Measurements from ENCODE around the gene MMS19.

Gene MMS19

GRCh38 chr10:97500297-97500575 lies 2.0 kb upstream of the MMS19 start:
- H3K4me3 ChIP-seq (ENCODE audit: low read depth, low read length), result peak overlapping the region; percentile 99

GRCh38 chr10:97499561-97500296 lies 1.5 kb upstream of the MMS19 start:
- H3K4me3 ChIP-seq (ENCODE audit: low read depth, low read length), result peak overlapping the region; percentile 99
- TF ChIP-seq, protein P1, sequence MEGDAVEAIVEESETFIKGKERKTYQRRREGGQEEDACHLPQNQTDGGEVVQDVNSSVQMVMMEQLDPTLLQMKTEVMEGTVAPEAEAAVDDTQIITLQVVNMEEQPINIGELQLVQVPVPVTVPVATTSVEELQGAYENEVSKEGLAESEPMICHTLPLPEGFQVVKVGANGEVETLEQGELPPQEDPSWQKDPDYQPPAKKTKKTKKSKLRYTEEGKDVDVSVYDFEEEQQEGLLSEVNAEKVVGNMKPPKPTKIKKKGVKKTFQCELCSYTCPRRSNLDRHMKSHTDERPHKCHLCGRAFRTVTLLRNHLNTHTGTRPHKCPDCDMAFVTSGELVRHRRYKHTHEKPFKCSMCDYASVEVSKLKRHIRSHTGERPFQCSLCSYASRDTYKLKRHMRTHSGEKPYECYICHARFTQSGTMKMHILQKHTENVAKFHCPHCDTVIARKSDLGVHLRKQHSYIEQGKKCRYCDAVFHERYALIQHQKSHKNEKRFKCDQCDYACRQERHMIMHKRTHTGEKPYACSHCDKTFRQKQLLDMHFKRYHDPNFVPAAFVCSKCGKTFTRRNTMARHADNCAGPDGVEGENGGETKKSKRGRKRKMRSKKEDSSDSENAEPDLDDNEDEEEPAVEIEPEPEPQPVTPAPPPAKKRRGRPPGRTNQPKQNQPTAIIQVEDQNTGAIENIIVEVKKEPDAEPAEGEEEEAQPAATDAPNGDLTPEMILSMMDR (IDR thresholded peaks at IDR 0.05; ENCODE audit: low read depth, low read length), result no peak

More at GRCh38 chr10:97500297-97500575, 2.0 kb upstream of the MMS19 start:
- TF ChIP-seq, protein P1 (IDR thresholded peaks at IDR 0.05; ENCODE audit: low read depth, low read length), result no peak

- H3K4me3 ChIP-seq (ENCODE audit: low read depth, low read length), result peak within 1 kb of the TSS; percentile 99
- TF ChIP-seq, protein P1 (IDR thresholded peaks at IDR 0.05; ENCODE audit: low read depth, low read length), result no peak
Observed at GRCh38 chr10:97498841-97499560, 779 bp upstream of the MMS19 start, which contains the start of gene UBTD1. TSS of gene UBTD1 (plus strand) at chr10:97498924. CDS start at chr10:97499204, 280 bp downstream.

- H3K4me3 ChIP-seq (ENCODE audit: low read depth, low read length), result peak overlapping the region; percentile 99
- TF ChIP-seq, protein P1 (IDR thresholded peaks at IDR 0.05; ENCODE audit: low read depth, low read length), result no peak
Observed at GRCh38 chr10:97497572-97498075, 598 bp downstream of the MMS19 start.

DNA sequence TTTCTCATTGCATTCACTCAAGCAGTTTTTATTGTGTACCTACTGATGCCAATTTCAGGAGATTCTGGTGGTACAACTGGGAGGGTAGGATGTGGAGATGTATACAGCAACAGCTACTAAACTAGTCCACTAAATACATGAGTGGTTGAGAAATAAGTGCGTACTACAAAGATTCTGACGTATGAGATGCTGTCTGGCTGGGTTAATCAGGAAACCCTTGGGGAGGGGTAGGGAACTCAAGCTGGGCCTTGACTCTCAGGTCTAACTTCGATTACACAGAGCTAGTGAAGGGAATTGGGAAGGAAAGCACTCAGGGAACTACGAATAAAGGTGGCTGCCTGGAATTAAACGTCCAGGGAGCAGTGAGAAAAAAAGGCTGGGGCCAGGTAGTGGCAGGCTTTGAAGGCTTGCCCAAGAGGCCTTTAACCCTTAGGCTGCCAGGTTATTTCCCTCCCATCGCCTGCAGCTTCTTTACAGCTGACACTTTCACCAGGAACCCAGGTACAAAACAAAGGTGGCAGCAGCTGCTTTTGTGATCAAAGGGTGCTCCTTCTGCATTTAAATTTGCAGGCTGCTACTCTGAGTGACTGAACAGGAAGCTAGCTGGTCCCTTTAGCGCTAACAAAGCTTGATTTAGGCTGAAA lies 3.2 kb downstream of the MMS19 start:
- TF ChIP-seq, protein P1 (IDR thresholded peaks at IDR 0.05; ENCODE audit: low read depth, low read length), result no peak
- H3K4me3 ChIP-seq (ENCODE audit: low read depth, low read length), result no peak overlapping the region

GRCh38 chr10:97494151-97494550 lies 4.1 kb downstream of the MMS19 start:
- H3K4me3 ChIP-seq (ENCODE audit: low read depth, low read length), result no peak overlapping the region
- TF ChIP-seq, protein P1 (IDR thresholded peaks at IDR 0.05; ENCODE audit: low read depth, low read length), result no peak

Measured in WI38 (cell line).